ENCODE results near the gene TRAPPC12. TPM values are rescaled to one million over a fixed set of nuclear protein-coding genes. Genes with fewer than 3 reads are reported as not detected.

The TRAPPC12 gene
- total RNA-seq, 2 donors from 2014 or later, result 98.2 to 103 TPM

DNA sequence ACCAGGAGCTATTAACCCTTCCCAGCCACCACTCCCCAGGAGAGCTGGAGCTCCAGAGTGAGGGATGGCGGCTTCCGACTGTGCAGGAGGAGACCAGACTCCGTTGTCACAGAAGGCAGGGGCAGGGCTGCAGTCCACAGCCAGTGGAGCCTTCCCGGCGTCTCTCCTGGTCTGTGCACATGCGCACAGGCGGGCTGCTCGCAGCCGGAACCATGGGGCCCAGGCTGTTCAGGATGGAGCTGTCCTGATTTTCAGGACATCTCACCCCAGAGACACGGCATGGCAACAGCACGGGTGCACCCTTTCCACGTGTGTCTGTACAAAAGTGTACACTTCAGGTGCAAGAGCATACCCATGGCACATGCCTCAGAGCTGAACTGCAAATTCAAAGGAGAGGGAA is 30.7 kb upstream of the TRAPPC12 start:
- Histone ChIP-seq H3K27ac (ENCODE audit: low read depth, low read length) (no peak overlapping the region), H3K36me3 (ENCODE audit: control insufficient read depth, insufficient read depth, low read length) (peaks cover 26% of the 10 kb centered on the region), H3K9ac (ENCODE audit: extremely low read depth, low read length, poor library complexity, severe bottlenecking) (no peak overlapping the region), H3K27me3 (ENCODE audit: control insufficient read depth, insufficient read depth, low read length, poor library complexity, severe bottlenecking) (no peaks in the 10 kb centered on the region), H3K9me3 (ENCODE audit: control insufficient read depth, low read length) (peaks cover 15% of the 10 kb centered on the region), H3K4me1 (ENCODE audit: control insufficient read depth, insufficient read depth, low read length) (peaks cover 4% of the 10 kb centered on the region), H3K4me3 (ENCODE audit: low read length) (no peak overlapping the region)
- WGBS, 2 experiments (ENCODE audit: insufficient coverage in 1 of 2, insufficient read length in 1 of 2), result 90 to 91% methylated on average over 11 to 12 of the region's 12 CpGs
- H3K27me3 Mint-ChIP-seq (ENCODE audit: insufficient read depth), result no peaks in the 10 kb centered on the region
- H3K4me1 Mint-ChIP-seq, result peaks cover 24% of the 10 kb centered on the region
- peak overlapping the region; percentile 74 for H3K27ac Mint-ChIP-seq
- H3K9me3 Mint-ChIP-seq, result peaks cover 8% of the 10 kb centered on the region
- TF ChIP-seq CTCF (conservative IDR thresholded peaks at IDR 0.05), result no peak
- peak overlapping the region; percentile 15 for H3K4me3 Mint-ChIP-seq
- peaks cover 50% of the 10 kb centered on the region for H3K36me3 Mint-ChIP-seq (ENCODE audit: low read depth)
- DNase-seq, result no peak

DNA sequence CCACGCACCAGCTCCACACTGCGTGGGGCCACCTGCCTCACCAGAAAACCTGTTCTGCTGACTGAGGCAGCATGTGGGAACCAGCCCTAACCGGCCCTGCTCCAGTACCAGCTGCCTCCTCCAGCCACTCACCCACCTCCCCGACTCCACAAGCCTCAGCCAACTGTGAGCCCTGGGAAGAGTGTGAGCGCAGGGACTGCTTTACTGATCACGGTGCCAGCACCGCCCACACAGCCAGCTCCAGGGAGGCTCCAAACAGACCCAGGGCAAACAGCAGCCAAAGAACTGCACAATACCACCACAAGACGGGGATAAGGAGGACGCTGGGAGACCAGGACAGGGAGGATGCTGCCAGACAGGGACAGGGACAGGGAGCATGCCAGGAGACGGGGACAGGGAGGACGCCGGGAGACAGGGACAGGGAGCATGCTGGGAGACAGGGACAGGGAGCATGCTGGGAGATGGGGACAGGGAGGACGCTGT is 30.2 kb upstream of the TRAPPC12 start:
- H3K36me3 Mint-ChIP-seq (ENCODE audit: low read depth), result peaks cover 52% of the 10 kb centered on the region
- no peak for DNase-seq
- peaks cover 24% of the 10 kb centered on the region for H3K4me1 Mint-ChIP-seq
- H3K4me3 Mint-ChIP-seq, result no peak overlapping the region
- 69 to 93% methylated on average over 2 to 13 of the region's 13 CpGs for WGBS, 2 experiments (ENCODE audit: insufficient coverage in 1 of 2, insufficient read length in 1 of 2)
- no peaks in the 10 kb centered on the region for H3K27me3 Mint-ChIP-seq (ENCODE audit: insufficient read depth)
- H3K36me3 ChIP-seq (ENCODE audit: control insufficient read depth, insufficient read depth, low read length), result peaks cover 31% of the 10 kb centered on the region
- H3K9ac ChIP-seq (ENCODE audit: extremely low read depth, low read length, poor library complexity, severe bottlenecking), result no peak overlapping the region
- H3K27ac ChIP-seq (ENCODE audit: low read depth, low read length), result no peak overlapping the region
- TF ChIP-seq CTCF (conservative IDR thresholded peaks at IDR 0.05), result no peak
- peaks cover 8% of the 10 kb centered on the region for H3K9me3 Mint-ChIP-seq
- H3K27me3 ChIP-seq (ENCODE audit: control insufficient read depth, insufficient read depth, low read length, poor library complexity, severe bottlenecking), result no peaks in the 10 kb centered on the region
- peaks cover 15% of the 10 kb centered on the region for H3K9me3 ChIP-seq (ENCODE audit: control insufficient read depth, low read length)
- no peak overlapping the region for H3K27ac Mint-ChIP-seq
- peaks cover 4% of the 10 kb centered on the region for H3K4me1 ChIP-seq (ENCODE audit: control insufficient read depth, insufficient read depth, low read length)
- H3K4me3 ChIP-seq (ENCODE audit: low read length), result no peak overlapping the region

- peaks cover 21% of the 10 kb centered on the region for H3K36me3 ChIP-seq (ENCODE audit: control insufficient read depth, insufficient read depth, low read length)
- no peak for DNase-seq
- Mint-ChIP-seq H3K27me3 (ENCODE audit: insufficient read depth) (no peaks in the 10 kb centered on the region), H3K9me3 (no peaks in the 10 kb centered on the region), H3K4me1 (peaks cover 2% of the 10 kb centered on the region), H3K4me3 (no peak overlapping the region), H3K36me3 (ENCODE audit: low read depth) (peaks cover 34% of the 10 kb centered on the region), H3K27ac (no peak overlapping the region)
- TF ChIP-seq CTCF (conservative IDR thresholded peaks at IDR 0.05), result no peak
- no peak overlapping the region for H3K4me3 ChIP-seq (ENCODE audit: low read length)
- peaks cover 7% of the 10 kb centered on the region for H3K9me3 ChIP-seq (ENCODE audit: control insufficient read depth, low read length)
- no peaks in the 10 kb centered on the region for H3K4me1 ChIP-seq (ENCODE audit: control insufficient read depth, insufficient read depth, low read length)
- no peak overlapping the region for H3K27ac ChIP-seq (ENCODE audit: low read depth, low read length)
- 79 to 96% methylated on average over 3 of the region's 3 CpGs for WGBS, 2 experiments (ENCODE audit: insufficient coverage in 1 of 2, insufficient read length in 1 of 2)
- peak overlapping the region; percentile 6 for H3K9ac ChIP-seq (ENCODE audit: extremely low read depth, low read length, poor library complexity, severe bottlenecking)
- H3K27me3 ChIP-seq (ENCODE audit: control insufficient read depth, insufficient read depth, low read length, poor library complexity, severe bottlenecking), result no peaks in the 10 kb centered on the region
Measured at GRCh38 chr2:3354986-3355385, 24.5 kb upstream of the TRAPPC12 start.
